C4-2B (cell line): ENCODE measurements around the gene CALY.

Source experiments
- ZFX ChIP-seq: fragments of 450-650 bp; IDR thresholded peaks from 2 replicates; pipeline ENCODE4 v1.6.1; 2017
- TF ChIP-seq, protein P1 (sequence below): fragments of 450-650 bp; conservative IDR thresholded peaks from 2 replicates; pipeline ENCODE4 v1.5.1; 2017; ENCODE audit warnings: mild to moderate bottlenecking

DNA sequence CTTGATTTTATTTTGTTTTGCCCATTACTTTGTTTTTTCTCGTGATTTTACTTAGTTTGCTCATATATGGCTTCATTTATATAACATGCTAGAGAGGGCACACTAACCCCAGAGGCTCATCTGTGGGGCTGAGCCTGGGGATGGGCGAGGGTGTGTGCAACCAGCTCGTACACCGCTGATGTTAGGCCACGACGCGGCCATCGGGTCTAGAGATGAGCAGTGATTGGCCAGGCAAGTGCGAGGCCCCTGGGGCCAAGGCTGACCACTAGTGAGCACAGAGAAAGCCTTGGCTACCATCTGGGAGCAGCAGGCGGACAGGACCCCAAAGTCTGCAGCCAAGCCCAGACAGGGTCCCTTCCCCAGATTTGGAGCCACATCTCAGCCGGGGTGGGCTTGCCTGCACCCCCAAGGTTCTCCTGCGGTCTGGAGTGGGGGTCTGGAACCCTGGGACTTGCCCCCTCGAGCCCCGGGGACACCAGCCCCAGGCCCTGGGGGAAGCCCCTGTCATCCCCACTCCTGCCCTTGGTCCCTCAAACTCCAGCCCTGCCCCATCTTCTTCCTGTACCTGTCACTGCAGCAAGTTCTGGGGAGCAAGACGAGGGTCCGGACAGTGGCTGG, 17.4 kb upstream of the CALY start:
- TF ChIP-seq, protein P1, sequence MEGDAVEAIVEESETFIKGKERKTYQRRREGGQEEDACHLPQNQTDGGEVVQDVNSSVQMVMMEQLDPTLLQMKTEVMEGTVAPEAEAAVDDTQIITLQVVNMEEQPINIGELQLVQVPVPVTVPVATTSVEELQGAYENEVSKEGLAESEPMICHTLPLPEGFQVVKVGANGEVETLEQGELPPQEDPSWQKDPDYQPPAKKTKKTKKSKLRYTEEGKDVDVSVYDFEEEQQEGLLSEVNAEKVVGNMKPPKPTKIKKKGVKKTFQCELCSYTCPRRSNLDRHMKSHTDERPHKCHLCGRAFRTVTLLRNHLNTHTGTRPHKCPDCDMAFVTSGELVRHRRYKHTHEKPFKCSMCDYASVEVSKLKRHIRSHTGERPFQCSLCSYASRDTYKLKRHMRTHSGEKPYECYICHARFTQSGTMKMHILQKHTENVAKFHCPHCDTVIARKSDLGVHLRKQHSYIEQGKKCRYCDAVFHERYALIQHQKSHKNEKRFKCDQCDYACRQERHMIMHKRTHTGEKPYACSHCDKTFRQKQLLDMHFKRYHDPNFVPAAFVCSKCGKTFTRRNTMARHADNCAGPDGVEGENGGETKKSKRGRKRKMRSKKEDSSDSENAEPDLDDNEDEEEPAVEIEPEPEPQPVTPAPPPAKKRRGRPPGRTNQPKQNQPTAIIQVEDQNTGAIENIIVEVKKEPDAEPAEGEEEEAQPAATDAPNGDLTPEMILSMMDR = no peak
- TF ChIP-seq ZFX = no peak
